HG02884 (cell line): ENCODE measurements around the gene ACP4.
"Not testable (repeated sequence)": the region's sequence is repeated elsewhere in the genome, so short reads cannot be mapped to it uniquely, and the experiment has no call there.

Experiments used
- ATAC-seq: cut with Tn5 transposase; IDR thresholded peaks from one replicate; pipeline ENCODE4 v1.9.1; 2021; ENCODE audit warnings: mild to moderate bottlenecking, moderate library complexity; ENCODE audit not compliant: unreplicated experiment

The ACP4 gene

GRCh38 chr19:50776131-50776530 is 14.1 kb upstream of the ACP4 start:
- ATAC-seq: no peak

- no peak for ATAC-seq
These were observed 13.0 kb upstream of the ACP4 start for GRCh38 chr19:50777261-50777660.

DNA sequence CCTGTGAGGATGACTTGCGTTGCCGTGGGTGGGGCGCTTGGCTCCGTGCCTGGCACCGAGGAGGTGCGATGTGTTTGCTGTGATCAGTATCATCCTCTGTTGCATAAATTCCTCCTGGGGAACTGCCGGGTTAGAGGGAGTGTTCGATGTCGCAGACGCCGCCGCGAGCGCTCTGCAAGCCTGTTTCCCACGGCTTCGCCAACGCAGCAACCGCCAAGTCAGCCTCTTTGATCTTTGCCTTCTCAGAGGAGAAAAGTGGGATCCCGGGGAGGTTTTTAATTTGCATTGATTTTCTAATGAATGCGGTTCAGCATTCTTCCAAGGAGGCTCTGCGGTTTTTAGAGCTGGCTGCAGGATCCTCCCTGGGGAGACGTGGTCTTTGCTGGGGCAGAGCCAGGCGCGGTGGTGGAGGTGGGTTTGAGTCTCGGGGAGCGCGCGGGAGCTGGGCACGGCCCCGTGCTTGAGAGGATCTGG is 12.3 kb upstream of the ACP4 start:
- ATAC-seq: no peak

DNA sequence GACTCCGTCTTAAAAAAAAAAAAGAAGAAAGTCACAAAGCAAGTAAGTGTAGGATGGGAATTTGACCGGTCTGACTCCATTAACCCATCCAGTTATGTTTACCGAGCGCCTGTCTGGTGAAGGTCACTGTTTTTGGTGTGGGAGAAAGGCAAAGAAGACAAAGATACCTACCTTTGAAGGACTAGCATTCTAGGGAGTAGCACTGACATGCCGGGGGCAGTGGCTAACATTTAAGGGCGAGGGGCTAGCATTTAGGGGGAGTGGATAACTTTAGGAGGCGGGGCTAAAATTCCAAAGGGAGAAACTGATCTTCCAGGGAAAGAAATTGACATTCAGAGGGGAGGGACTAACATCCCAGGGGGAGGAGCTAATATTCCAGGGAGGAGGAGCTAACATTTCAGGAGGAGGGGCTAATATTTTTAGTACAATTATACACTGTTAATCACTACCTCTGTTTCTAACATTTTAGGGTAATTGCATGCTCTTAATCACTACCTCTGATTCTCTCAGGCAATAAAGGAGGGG is 11.2 kb upstream of the ACP4 start:
- ATAC-seq: no peak

- ATAC-seq: no peak
These were observed 10.4 kb upstream of the ACP4 start for GRCh38 chr19:50779504-50780457.

GRCh38 chr19:50780753-50781435 is 9.3 kb upstream of the ACP4 start:
- ATAC-seq: no peak

GRCh38 chr19:50783848-50784152 is 6.4 kb upstream of the ACP4 start:
- ATAC-seq: not testable (repeated sequence)

DNA sequence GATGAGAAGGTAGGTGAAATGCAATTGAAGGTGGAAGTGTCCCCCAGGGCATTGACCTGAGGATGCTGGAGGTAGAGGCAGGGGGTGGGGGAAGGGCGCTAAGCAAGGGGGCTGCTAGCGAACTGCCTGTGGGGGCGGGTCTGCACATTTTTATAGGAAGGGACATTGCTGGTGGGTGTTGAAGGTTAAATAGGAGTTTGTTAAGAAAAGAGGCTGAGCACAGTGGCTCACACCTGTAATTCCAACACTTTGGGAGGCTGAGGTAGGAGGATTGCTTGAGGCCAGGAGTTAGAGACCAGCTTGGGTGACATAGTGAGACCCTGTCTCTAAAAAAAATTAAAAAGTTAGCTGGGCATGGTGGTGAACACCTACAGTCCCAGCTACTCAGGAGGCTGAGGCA is 5.5 kb upstream of the ACP4 start:
- no peak for ATAC-seq

DNA sequence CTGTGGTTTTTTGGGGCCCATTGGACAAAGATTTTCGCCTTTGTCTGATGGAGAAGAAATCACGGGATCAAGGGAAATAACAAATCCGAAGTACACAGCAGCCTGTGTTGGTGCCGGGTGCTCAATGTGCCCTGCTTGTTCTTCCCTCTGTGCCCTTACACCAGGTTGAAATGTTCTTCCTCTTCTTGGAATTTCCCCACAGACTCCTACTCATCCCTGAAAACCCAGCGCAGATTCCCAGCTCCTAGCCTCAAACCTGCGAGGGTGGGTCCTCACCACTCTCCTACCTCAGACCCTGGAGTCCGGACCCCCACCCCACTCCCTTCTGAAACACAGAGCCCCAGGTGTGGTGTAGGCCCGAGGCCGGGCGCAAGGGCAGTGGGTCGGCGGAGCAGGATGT is 4.9 kb upstream of the ACP4 start:
- ATAC-seq: no peak

GRCh38 chr19:50790922-50791467 is 780 bp downstream of the ACP4 start:
- ATAC-seq: no peak

GRCh38 chr19:50791594-50792271 is 1.5 kb downstream of the ACP4 start:
- no peak for ATAC-seq

GRCh38 chr19:50792272-50793250 is 2.3 kb downstream of the ACP4 start:
- ATAC-seq: no peak

GRCh38 chr19:50793558-50794065 is 3.4 kb downstream of the ACP4 start:
- no peak for ATAC-seq

- no peak for ATAC-seq
These were observed 4.1 kb downstream of the ACP4 start for GRCh38 chr19:50794074-50794875.

GRCh38 chr19:50794876-50795663 is 4.9 kb downstream of the ACP4 start:
- no peak for ATAC-seq

DNA sequence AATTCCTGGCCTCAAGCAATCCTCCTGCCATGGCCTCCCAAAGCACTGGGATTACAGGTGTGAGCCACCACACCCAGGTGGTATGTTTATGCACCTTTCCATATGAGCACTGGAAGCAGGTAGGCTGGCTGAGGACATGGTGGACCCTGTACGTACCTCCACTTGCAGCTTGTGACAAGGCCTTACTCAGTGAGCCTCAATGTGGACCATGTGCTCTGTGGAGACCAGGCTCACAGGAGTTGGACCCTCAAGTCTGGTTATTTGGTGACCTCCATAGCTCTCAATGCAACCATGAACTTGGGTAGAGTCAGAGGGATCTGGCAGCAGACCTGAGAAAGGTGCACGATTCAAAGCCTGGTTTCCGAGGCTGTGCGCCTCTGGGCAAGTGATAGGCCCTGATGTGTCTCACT is 5.5 kb downstream of the ACP4 start:
- ATAC-seq: no peak

DNA sequence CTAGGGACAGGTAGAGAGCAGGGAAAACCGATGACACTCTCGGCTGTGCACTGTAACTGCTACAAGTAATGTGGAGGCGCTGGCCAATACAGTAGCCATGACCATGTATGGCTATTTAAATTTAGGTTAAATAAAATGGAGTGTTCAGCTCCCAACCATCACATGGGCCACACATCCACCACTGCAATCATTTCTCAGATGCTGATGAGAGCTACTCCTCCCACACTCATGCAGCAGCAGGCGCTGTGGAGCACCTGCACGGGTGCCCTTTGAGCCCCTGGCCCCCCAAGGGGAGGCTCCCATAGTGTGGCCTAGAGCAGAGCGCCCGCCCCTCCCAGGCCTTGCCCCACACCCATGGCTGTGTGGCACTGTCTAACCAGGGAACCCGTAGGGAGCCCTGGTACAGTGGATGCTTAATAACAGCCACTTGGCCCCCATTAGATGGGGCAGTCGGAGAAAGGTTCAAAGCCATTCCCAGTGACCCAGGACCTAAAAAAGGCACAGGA is 6.0 kb downstream of the ACP4 start:
- ATAC-seq: no peak
